ENCODE measurements around the gene IGHMBP2. TPM values are rescaled to one million over a fixed set of nuclear protein-coding genes. Genes with fewer than 3 reads are reported as not detected.

IGHMBP2 gene
- total RNA-seq, 2 experiments from 2014 or later, result 17.5 to 37.9 TPM

DNA sequence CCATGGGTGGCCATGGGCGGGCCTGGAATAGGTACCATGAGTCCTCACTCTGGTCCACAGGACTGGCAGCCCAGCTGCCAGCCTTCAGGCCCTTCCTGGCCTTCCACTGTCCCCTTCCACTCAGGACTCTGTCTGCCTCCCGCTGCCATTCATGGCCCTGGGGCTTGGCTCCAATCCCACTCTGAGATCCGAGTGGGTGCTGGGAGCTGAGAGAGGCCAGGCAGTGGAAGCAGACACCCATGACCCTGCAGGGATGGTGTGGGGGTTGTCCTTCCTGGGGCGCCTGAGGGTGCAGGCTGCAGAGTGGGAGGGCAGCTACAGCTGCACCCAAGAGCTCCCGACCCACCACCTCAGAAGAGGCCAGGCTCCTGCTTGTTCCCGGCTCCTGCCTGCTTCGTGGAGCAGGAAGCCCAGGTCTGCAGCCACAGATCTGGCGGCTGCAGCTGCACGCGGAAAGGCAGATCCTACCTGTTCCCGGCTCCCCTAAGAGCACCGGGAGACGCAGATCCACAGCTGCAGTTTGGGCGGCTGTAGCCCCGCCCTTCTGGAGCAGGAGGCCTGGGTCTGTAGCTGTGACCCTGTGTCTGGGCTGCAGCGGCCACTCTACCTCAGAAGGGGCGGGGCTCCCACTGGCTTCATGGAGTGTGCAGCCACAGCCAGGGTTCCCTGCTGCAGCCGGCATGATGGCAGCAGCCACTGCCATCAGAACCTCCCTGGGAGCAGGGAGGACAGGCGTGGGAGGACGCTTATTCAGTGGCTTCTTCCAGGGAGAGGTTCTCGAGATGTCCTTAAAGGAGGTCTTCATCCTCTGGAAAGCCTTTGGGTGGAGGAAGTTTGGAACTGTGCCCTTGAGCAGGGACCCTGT lies 27.5 kb downstream of the IGHMBP2 start:
- CTCF ChIA-PET (ENCODE audit: unreplicated experiment), result no interaction called here

DNA sequence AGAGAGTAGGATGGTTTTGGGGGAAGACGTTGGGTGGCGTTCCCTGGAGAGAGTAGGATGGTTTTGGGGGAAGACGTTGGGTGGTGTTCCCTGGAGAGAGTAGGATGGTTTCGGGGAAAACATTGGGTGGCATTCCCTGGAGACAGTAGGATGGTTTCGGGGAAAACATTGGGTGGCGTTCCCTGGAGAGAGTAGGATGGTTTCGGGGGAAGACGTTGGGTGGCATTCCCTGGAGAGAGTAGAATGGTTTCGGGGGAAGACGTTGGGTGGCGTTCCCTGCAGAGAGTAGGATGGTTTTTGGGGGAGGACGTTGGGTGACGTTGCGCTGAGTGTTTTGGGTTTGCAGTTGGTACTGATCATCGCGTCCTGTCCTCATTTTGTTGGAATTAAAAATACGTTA lies 28.2 kb downstream of the IGHMBP2 start:
- no peaks in the 10 kb centered on the region for H4K20me1 ChIP-seq (ENCODE audit: insufficient read depth, low read length)
- H3K79me2 ChIP-seq (ENCODE audit: insufficient read depth, low read depth, low read length), result no peaks in the 10 kb centered on the region
- peaks cover 8% of the 10 kb centered on the region for H3K4me1 ChIP-seq (ENCODE audit: insufficient read depth, low read length, poor library complexity, severe bottlenecking)
- no TSS peak for BruUV-seq (replicated peaks)
- H2AFZ ChIP-seq (ENCODE audit: low read length), result no peak overlapping the region
- DNase-seq (ENCODE audit: low spot score), result no peak
- H3K9me3 ChIP-seq (ENCODE audit: low read length), result no peaks in the 10 kb centered on the region
- intact Hi-C loops (cut with micrococcal nuclease; ENCODE audit: unreplicated experiment), result no loop called here
- POLR2A ChIA-PET, result no interaction called here
- no peak for TF ChIP-seq EZH2phosphoT487 (IDR thresholded peaks at IDR 0.05; ENCODE audit: borderline replicate concordance, low read depth, low read length)
- TF ChIP-seq, protein P1, sequence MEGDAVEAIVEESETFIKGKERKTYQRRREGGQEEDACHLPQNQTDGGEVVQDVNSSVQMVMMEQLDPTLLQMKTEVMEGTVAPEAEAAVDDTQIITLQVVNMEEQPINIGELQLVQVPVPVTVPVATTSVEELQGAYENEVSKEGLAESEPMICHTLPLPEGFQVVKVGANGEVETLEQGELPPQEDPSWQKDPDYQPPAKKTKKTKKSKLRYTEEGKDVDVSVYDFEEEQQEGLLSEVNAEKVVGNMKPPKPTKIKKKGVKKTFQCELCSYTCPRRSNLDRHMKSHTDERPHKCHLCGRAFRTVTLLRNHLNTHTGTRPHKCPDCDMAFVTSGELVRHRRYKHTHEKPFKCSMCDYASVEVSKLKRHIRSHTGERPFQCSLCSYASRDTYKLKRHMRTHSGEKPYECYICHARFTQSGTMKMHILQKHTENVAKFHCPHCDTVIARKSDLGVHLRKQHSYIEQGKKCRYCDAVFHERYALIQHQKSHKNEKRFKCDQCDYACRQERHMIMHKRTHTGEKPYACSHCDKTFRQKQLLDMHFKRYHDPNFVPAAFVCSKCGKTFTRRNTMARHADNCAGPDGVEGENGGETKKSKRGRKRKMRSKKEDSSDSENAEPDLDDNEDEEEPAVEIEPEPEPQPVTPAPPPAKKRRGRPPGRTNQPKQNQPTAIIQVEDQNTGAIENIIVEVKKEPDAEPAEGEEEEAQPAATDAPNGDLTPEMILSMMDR (conservative IDR thresholded peaks at IDR 0.05; ENCODE audit: low read length), result no peak
- H3K4me2 ChIP-seq (ENCODE audit: low read length), result no peak overlapping the region
- CTCF ChIA-PET (ENCODE audit: unreplicated experiment), result no interaction called here
- no peak overlapping the region for H3K4me3 ChIP-seq (ENCODE audit: low read depth, low read length, poor library complexity, severe bottlenecking)
- H3K27ac ChIP-seq (ENCODE audit: low read depth, low read length, poor library complexity, severe bottlenecking), result no peak overlapping the region
- no peaks in the 10 kb centered on the region for H3K9me2 ChIP-seq (ENCODE audit: insufficient read depth, low read length)
- H3K36me3 ChIP-seq (ENCODE audit: insufficient read depth, low read length), result peaks cover 47% of the 10 kb centered on the region

More for the DNA sequence above, 27.5 kb downstream of the IGHMBP2 start:
- Histone ChIP-seq H3K36me3 (ENCODE audit: insufficient read depth, low read length) (peaks cover 47% of the 10 kb centered on the region), H3K27ac (ENCODE audit: low read depth, low read length, poor library complexity, severe bottlenecking) (no peak overlapping the region), H3K4me2 (ENCODE audit: low read length) (no peak overlapping the region), H3K9me2 (ENCODE audit: insufficient read depth, low read length) (no peaks in the 10 kb centered on the region), H4K20me1 (ENCODE audit: insufficient read depth, low read length) (no peaks in the 10 kb centered on the region), H3K4me3 (ENCODE audit: low read depth, low read length, poor library complexity, severe bottlenecking) (no peak overlapping the region), H3K9me3 (ENCODE audit: low read length) (peaks cover 2% of the 10 kb centered on the region; the same call in 1 of the 2 replicates), H2AFZ (ENCODE audit: low read length) (no peak overlapping the region), H3K79me2 (ENCODE audit: insufficient read depth, low read depth, low read length) (no peaks in the 10 kb centered on the region), H3K4me1 (ENCODE audit: insufficient read depth, low read length, poor library complexity, severe bottlenecking) (peaks cover 10% of the 10 kb centered on the region)
- DNase-seq (ENCODE audit: low spot score), result no peak
- intact Hi-C loops (cut with micrococcal nuclease; ENCODE audit: unreplicated experiment), result no loop called here
- BruUV-seq (replicated peaks), result no TSS peak
- POLR2A ChIA-PET, result no interaction called here
- TF ChIP-seq, protein P1 (conservative IDR thresholded peaks at IDR 0.05; ENCODE audit: low read length), result no peak
- no peak for TF ChIP-seq EZH2phosphoT487 (IDR thresholded peaks at IDR 0.05; ENCODE audit: borderline replicate concordance, low read depth, low read length)

DNA sequence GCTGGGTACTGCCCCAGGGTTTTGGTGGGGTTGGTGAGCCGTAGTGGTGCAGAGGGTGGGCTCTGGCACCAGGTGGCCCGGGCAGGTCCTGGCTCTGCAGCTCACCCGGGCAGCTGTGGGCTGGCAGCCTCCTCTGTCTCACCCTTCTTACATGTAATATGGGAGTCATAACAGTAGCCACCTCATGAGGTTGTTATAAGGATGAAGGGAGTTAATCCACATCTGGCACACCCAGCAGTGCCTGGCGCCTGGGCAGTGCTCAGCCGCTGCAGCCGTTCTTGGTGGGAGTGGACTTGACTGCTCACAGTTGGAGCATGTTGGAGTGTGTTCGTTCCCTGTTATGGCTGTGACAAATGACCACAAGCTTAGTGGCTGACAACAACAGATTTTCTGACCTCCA lies 28.7 kb downstream of the IGHMBP2 start:
- H3K79me2 ChIP-seq (ENCODE audit: insufficient read depth, low read depth, low read length), result no peaks in the 10 kb centered on the region
- peaks cover 47% of the 10 kb centered on the region for H3K36me3 ChIP-seq (ENCODE audit: insufficient read depth, low read length)
- no TSS peak for BruUV-seq (replicated peaks)
- CTCF ChIA-PET (ENCODE audit: unreplicated experiment), result no interaction called here
- POLR2A ChIA-PET, result no interaction called here
- H3K27ac ChIP-seq (ENCODE audit: low read depth, low read length, poor library complexity, severe bottlenecking), result no peak overlapping the region
- intact Hi-C loops (cut with micrococcal nuclease; ENCODE audit: unreplicated experiment), result no loop called here
- no peak overlapping the region for H2AFZ ChIP-seq (ENCODE audit: low read length)
- H3K9me2 ChIP-seq (ENCODE audit: insufficient read depth, low read length), result no peaks in the 10 kb centered on the region
- H4K20me1 ChIP-seq (ENCODE audit: insufficient read depth, low read length), result no peaks in the 10 kb centered on the region
- H3K4me3 ChIP-seq (ENCODE audit: low read depth, low read length, poor library complexity, severe bottlenecking), result no peak overlapping the region
- H3K4me2 ChIP-seq (ENCODE audit: low read length), result no peak overlapping the region
- no peak for TF ChIP-seq EZH2phosphoT487 (IDR thresholded peaks at IDR 0.05; ENCODE audit: borderline replicate concordance, low read depth, low read length)
- TF ChIP-seq, protein P1 (conservative IDR thresholded peaks at IDR 0.05; ENCODE audit: low read length), result no peak
- H3K4me1 ChIP-seq (ENCODE audit: insufficient read depth, low read length, poor library complexity, severe bottlenecking), result peaks cover 4% of the 10 kb centered on the region
- no peak for DNase-seq (ENCODE audit: low spot score)
- H3K9me3 ChIP-seq (ENCODE audit: low read length), result no peaks in the 10 kb centered on the region
